HG03520 (cell line): ENCODE results near the gene ACSM4.
"Not testable (repeated sequence)": the region's sequence is repeated elsewhere in the genome, so short reads cannot be mapped to it uniquely, and the experiment has no call there.

Experiments
- ATAC-seq: cut with Tn5 transposase; IDR thresholded peaks from one replicate; pipeline ENCODE4 v1.9.1; 2021; ENCODE audit warnings: mild to moderate bottlenecking, moderate library complexity; ENCODE audit not compliant: unreplicated experiment

ACSM4 gene

GRCh38 chr12:7337790-7338189 is 33.9 kb downstream of the ACSM4 start:
- not testable (repeated sequence) for ATAC-seq

- ATAC-seq, result no peak
These were observed 35.8 kb downstream of the ACSM4 start for GRCh38 chr12:7339675-7340074.

- ATAC-seq, result no peak
These were observed 41.1 kb downstream of the ACSM4 start for GRCh38 chr12:7344833-7345606.

GRCh38 chr12:7346551-7347225 is 42.8 kb downstream of the ACSM4 start:
- no peak for ATAC-seq

GRCh38 chr12:7349418-7349817 is 45.5 kb downstream of the ACSM4 start:
- ATAC-seq, result no peak

- no peak for ATAC-seq
These were observed 47.3 kb downstream of the ACSM4 start for GRCh38 chr12:7351177-7351576.

GRCh38 chr12:7352661-7353060 is 48.8 kb downstream of the ACSM4 start:
- no peak for ATAC-seq

- ATAC-seq, result no peak
These were observed 50.7 kb downstream of the ACSM4 start for GRCh38 chr12:7354529-7354928.

- no peak for ATAC-seq
These were observed 57.4 kb downstream of the ACSM4 start for GRCh38 chr12:7361265-7361664.

GRCh38 chr12:7362734-7363133 is 58.9 kb downstream of the ACSM4 start:
- ATAC-seq, result no peak

- no peak for ATAC-seq
These were observed 65.4 kb downstream of the ACSM4 start for GRCh38 chr12:7369274-7369729.

GRCh38 chr12:7373226-7373625 is 69.4 kb downstream of the ACSM4 start:
- ATAC-seq, result no peak

GRCh38 chr12:7374423-7375144 is 70.7 kb downstream of the ACSM4 start:
- no peak for ATAC-seq

- no peak for ATAC-seq
These were observed 71.3 kb downstream of the ACSM4 start for GRCh38 chr12:7375145-7375543.

GRCh38 chr12:7376196-7376595 is 72.3 kb downstream of the ACSM4 start:
- ATAC-seq, result no peak
